BE2C (cell line): ENCODE data around the gene EIF2AK3.

Source experiments
- DNase-seq: peaks from one replicate; pipeline ENCODE4 v3.0.0-alpha.2; 2020
- H3K27me3 ChIP-seq: fragments of 250-450 bp; sonication (Bioruptor Pico); 2 replicates; pipeline ENCODE4 v1.5.1; 2020; ENCODE audit warnings: mild to moderate bottlenecking
- H3K36me3 ChIP-seq: fragments of 250-450 bp; sonication (Bioruptor Pico); 2 replicates; pipeline ENCODE4 v1.5.1; 2020; ENCODE audit warnings: mild to moderate bottlenecking
- H3K4me1 ChIP-seq: fragments of 250-450 bp; sonication (Bioruptor Pico); 2 replicates; pipeline ENCODE4 v1.5.1; 2020
- H3K4me3 ChIP-seq: 2 replicates; pipeline ENCODE4 v1.5.1; 2011; ENCODE audit warnings: low read depth, low read length
- H3K9me3 ChIP-seq: fragments of 250-450 bp; sonication (Bioruptor Pico); 2 replicates; pipeline ENCODE4 v1.5.1; 2020
- TF ChIP-seq, protein P1 (sequence below): IDR thresholded peaks from 2 replicates; pipeline ENCODE4 v1.5.1; 2012; ENCODE audit warnings: mild to moderate bottlenecking, low read depth, low read length

The EIF2AK3 gene

DNA sequence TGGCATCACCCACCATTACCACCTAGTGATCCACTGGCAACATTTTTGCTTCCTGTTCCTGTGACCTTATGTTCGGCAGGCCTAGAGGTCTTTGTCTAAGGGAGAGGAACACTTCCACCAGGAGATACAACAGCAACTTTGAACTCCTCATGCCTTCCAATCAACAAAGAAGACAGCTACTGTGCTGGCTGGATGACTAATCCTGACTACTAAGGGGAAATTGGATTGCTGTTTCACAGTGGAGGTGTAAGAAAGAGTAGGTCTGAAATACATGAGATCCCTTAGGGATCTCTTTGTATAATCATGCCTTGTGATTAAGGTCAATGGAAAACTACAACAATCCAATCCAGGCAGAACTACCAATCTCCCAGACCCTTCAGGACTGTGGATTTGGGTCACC, 45.2 kb downstream of the EIF2AK3 start:
- H3K9me3 ChIP-seq: no peaks in the 10 kb centered on the region
- H3K27me3 ChIP-seq: no peaks in the 10 kb centered on the region
- no peaks in the 10 kb centered on the region for H3K36me3 ChIP-seq
- TF ChIP-seq, protein P1, sequence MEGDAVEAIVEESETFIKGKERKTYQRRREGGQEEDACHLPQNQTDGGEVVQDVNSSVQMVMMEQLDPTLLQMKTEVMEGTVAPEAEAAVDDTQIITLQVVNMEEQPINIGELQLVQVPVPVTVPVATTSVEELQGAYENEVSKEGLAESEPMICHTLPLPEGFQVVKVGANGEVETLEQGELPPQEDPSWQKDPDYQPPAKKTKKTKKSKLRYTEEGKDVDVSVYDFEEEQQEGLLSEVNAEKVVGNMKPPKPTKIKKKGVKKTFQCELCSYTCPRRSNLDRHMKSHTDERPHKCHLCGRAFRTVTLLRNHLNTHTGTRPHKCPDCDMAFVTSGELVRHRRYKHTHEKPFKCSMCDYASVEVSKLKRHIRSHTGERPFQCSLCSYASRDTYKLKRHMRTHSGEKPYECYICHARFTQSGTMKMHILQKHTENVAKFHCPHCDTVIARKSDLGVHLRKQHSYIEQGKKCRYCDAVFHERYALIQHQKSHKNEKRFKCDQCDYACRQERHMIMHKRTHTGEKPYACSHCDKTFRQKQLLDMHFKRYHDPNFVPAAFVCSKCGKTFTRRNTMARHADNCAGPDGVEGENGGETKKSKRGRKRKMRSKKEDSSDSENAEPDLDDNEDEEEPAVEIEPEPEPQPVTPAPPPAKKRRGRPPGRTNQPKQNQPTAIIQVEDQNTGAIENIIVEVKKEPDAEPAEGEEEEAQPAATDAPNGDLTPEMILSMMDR: no peak
- H3K4me3 ChIP-seq: no peak overlapping the region
- H3K4me1 ChIP-seq: no peaks in the 10 kb centered on the region
- DNase-seq: no peak

DNA sequence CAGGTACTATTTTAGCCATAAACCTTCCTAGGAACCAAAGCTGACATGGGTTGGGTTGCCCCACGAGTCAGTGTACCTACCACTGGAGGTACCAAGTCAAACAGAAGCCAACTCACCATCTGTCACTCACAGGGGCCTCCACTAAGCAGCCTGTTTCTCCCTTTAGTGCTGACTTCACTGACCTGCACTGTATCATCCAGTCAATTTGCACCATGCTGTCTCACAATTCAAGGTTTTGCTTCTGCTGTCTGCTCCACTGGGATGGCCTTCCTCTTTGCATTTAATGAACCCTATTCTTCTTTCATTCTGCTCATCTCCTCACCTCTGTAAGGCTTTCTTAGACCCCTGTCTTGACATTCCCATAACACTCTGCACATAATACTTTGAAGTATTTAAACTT, 47.2 kb downstream of the EIF2AK3 start:
- no peak for DNase-seq
- Histone ChIP-seq H3K27me3 (no peaks in the 10 kb centered on the region), H3K4me3 (no peak overlapping the region), H3K4me1 (no peaks in the 10 kb centered on the region), H3K9me3 (no peaks in the 10 kb centered on the region), H3K36me3 (no peaks in the 10 kb centered on the region)
- TF ChIP-seq, protein P1: no peak

DNA sequence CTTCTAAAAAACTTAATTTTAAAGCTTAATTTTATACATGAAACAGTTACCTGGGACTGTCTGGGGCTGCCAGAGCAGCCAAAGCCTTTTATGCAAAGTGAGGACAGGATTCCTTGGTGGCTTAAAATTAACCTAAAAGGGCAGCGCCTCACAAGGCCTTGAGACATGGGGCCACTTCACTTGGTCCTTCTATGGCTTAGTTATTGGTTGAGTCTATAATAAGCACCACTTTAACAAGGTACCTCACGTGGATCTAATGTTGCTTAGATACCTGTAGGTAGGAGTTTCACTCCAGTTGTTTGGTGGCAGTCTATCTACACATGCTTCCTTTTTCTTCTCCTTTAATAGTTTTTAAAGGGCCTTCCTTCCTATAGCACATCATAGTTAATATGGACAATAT, 51.6 kb downstream of the EIF2AK3 start:
- no peaks in the 10 kb centered on the region for H3K9me3 ChIP-seq
- no peak overlapping the region for H3K4me3 ChIP-seq
- no peak for DNase-seq
- H3K4me1 ChIP-seq: no peaks in the 10 kb centered on the region
- no peaks in the 10 kb centered on the region; the same call in 1 of the 2 replicates for H3K36me3 ChIP-seq
- no peaks in the 10 kb centered on the region for H3K27me3 ChIP-seq
- TF ChIP-seq, protein P1: no peak

DNA sequence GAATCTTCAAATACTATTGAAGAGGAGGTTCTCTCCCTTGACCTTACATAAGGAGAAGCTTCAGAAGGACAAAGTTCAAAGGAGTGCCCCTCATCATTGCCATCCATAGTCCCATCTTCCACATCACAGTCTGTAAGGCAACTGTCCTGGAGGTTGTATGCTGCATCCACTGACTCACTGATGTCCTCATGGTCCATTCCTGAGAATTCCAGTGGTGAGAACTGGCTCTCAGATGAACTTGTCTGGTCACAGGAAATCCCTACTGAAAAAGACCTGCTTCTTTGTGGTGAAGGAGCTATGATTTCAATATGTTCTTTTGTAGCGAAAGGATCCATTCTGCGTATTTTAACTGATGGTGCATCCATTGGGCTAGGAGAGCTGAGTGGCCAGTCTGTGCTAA, 52.2 kb downstream of the EIF2AK3 start:
- TF ChIP-seq, protein P1: no peak
- Histone ChIP-seq H3K4me3 (no peak overlapping the region), H3K4me1 (no peaks in the 10 kb centered on the region), H3K9me3 (no peaks in the 10 kb centered on the region), H3K36me3 (no peaks in the 10 kb centered on the region; the same call in 1 of the 2 replicates), H3K27me3 (no peaks in the 10 kb centered on the region)
- no peak for DNase-seq

DNA sequence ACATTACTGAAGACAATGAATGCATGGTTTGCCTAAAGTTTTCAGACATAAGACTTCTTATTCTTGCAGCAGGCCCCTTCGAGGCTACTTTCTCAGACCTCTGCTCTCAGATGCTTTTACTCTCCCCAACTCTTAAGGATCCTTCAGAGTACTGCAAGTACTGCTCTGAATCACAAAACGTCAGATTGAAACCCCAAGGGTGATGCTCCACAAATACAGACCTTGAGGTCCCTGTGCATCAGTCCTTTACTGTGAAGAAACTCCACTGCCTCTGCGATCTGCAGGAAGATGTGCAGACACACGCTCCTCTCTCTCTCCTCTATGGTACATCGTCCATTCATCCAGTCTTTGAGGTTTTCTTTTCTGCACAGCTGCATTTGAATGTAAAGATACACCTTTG, 52.8 kb downstream of the EIF2AK3 start:
- Histone ChIP-seq H3K4me1 (no peaks in the 10 kb centered on the region), H3K4me3 (no peak overlapping the region), H3K9me3 (no peaks in the 10 kb centered on the region), H3K27me3 (no peaks in the 10 kb centered on the region), H3K36me3 (no peaks in the 10 kb centered on the region; the same call in 1 of the 2 replicates)
- TF ChIP-seq, protein P1: no peak
- DNase-seq: no peak

DNA sequence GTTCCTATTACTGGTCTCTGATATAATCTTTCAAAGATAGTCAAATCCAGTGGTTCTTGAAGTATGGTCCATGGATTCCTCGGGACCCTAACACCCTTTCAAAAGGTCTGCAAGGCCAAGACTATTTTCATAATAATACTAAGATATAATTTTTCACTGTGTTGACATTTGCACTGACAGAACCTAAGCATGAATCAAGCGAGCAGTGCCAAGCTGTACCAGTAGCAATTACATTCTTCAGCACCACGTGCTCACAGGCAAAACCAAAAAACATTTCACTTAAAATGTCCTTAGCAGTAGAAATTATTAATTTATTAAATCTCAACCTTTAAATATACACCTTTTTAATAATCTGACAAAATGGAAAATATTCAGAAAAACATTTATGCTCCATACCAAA, 59.1 kb downstream of the EIF2AK3 start:
- H3K36me3 ChIP-seq: no peaks in the 10 kb centered on the region; the same call in 1 of the 2 replicates
- no peaks in the 10 kb centered on the region for H3K4me1 ChIP-seq
- no peak for DNase-seq
- H3K4me3 ChIP-seq: no peak overlapping the region
- H3K27me3 ChIP-seq: no peaks in the 10 kb centered on the region
- TF ChIP-seq, protein P1: no peak
- no peaks in the 10 kb centered on the region for H3K9me3 ChIP-seq
